Trophoblast cell (in vitro differentiated cells and primary cell): ENCODE measurements around the gene KCTD15.

Experiments
- DNase-seq, 2 donors: peaks; one replicate each; pipeline ENCODE4 v3.0.0-alpha.2; 2016
- H2AFZ ChIP-seq: 2 replicates; pipeline ENCODE4 v1.6.1; 2013; ENCODE audit warnings: low read length, moderate library complexity, mild to moderate bottlenecking; ENCODE audit not compliant: insufficient read depth, poor library complexity
- H2AK5ac ChIP-seq: 2 replicates; pipeline ENCODE4 v1.6.1; 2013; ENCODE audit warnings: mild to moderate bottlenecking, low read length
- H2BK120ac ChIP-seq: 2 replicates; pipeline ENCODE4 v1.6.1; 2013; ENCODE audit warnings: low read length, mild to moderate bottlenecking, moderate library complexity; ENCODE audit not compliant: insufficient read depth, poor library complexity
- H2BK12ac ChIP-seq: 2 replicates; pipeline ENCODE4 v1.6.1; 2013; ENCODE audit warnings: mild to moderate bottlenecking, low read length, moderate library complexity
- H2BK5ac ChIP-seq: 2 replicates; pipeline ENCODE4 v1.6.1; 2013; ENCODE audit warnings: low read length, low read depth, moderate library complexity, mild to moderate bottlenecking; ENCODE audit not compliant: poor library complexity
- H3K14ac ChIP-seq: 2 replicates; pipeline ENCODE4 v1.6.1; 2013; ENCODE audit warnings: mild to moderate bottlenecking, low read length
- H3K18ac ChIP-seq: 2 replicates; pipeline ENCODE4 v1.6.1; 2013; ENCODE audit warnings: mild to moderate bottlenecking, low read length
- H3K23ac ChIP-seq: 2 replicates; pipeline ENCODE4 v1.6.1; 2013; ENCODE audit warnings: low read length
- H3K27ac ChIP-seq: 2 replicates; pipeline ENCODE4 v1.5.1; 2013; ENCODE audit warnings: low read depth, mild to moderate bottlenecking, inconsistent platforms, low read length, moderate library complexity
- H3K27me3 ChIP-seq: 2 replicates; pipeline ENCODE4 v1.6.1; 2013; ENCODE audit warnings: inconsistent platforms, mild to moderate bottlenecking, low read length, moderate library complexity; ENCODE audit not compliant: insufficient read depth
- H3K36me3 ChIP-seq, 2 experiments: 1 replicate in 1 of 2; 2 replicates in 1 of 2; pipeline ENCODE4 v1.6.1; 2013; ENCODE audit warnings: low read length in 2 of 2, mild to moderate bottlenecking in 2 of 2, moderate library complexity in 1 of 2; ENCODE audit not compliant: insufficient read depth in 2 of 2, control insufficient read depth in 1 of 2
- H3K4ac ChIP-seq: 2 replicates; pipeline ENCODE4 v1.6.1; 2013; ENCODE audit warnings: low read depth, mild to moderate bottlenecking, low read length, moderate library complexity
- H3K4me1 ChIP-seq, 2 experiments: 1 replicate in 1 of 2; 2 replicates in 1 of 2; pipeline ENCODE4 v1.6.1; 2013; ENCODE audit warnings: low read length in 2 of 2, mild to moderate bottlenecking in 2 of 2, moderate library complexity in 1 of 2; ENCODE audit not compliant: insufficient read depth in 2 of 2, control insufficient read depth in 1 of 2
- H3K4me2 ChIP-seq: 2 replicates; pipeline ENCODE4 v1.6.1; 2013; ENCODE audit warnings: inconsistent platforms, mild to moderate bottlenecking, low read length, moderate library complexity
- H3K4me3 ChIP-seq: 2 replicates; pipeline ENCODE4 v1.5.1; 2013; ENCODE audit warnings: mild to moderate bottlenecking, low read depth, low read length, inconsistent platforms
- H3K79me1 ChIP-seq: one replicate; pipeline ENCODE4 v1.6.1; 2013; ENCODE audit warnings: low read length
- H3K79me2 ChIP-seq: 2 replicates; pipeline ENCODE4 v1.6.1; 2013; ENCODE audit warnings: low read length, mild to moderate bottlenecking; ENCODE audit not compliant: control insufficient read depth, insufficient read depth, poor library complexity
- H3K9ac ChIP-seq: 2 replicates; pipeline ENCODE4 v1.6.1; 2013; ENCODE audit warnings: mild to moderate bottlenecking, low read length
- H3K9me3 ChIP-seq: 2 replicates; pipeline ENCODE4 v1.6.1; 2013; ENCODE audit warnings: low read depth, mild to moderate bottlenecking, control low read depth, inconsistent platforms, low read length; ENCODE audit not compliant: insufficient read depth
- H4K12ac ChIP-seq: 2 replicates; pipeline ENCODE4 v1.6.1; 2013; ENCODE audit warnings: low read depth, mild to moderate bottlenecking, low read length, moderate library complexity
- H4K8ac ChIP-seq: 2 replicates; pipeline ENCODE4 v1.6.1; 2013; ENCODE audit warnings: low read depth, mild to moderate bottlenecking, low read length, moderate library complexity
- H4K91ac ChIP-seq: one replicate; pipeline ENCODE4 v1.6.1; 2013; ENCODE audit warnings: low read depth, mild to moderate bottlenecking, low read length, moderate library complexity
- WGBS: extraction: QIAGEN DNeasy Blood & Tissue Kit; methylation state at CpG from one replicate; pipeline ENCODE4 v1.1.7; 2013; ENCODE audit warnings: missing lambda C conversion rate; ENCODE audit not compliant: insufficient read length, insufficient coverage; ENCODE audit errors: extremely low coverage; 5-methylcytosine and 5-hydroxymethylcytosine counted together

The KCTD15 gene

DNA sequence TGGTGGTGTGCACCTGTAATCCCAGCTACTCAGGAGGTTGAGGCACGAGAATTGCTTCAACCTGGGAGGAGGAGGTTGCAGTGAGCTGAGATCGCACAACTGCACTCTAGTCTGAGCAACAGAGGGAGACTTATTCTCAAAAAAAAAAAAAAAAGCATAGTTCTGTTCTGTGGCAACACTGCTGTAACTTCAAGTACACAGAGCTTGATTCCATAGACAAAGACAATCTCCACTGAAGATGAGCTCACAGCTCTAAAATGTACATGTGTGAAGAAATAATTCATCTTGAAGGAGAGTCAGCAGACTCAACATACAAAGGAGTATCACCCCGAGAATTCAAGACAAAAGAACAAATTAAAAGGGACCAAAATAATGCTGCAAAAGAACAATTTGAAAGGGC lies 47.8 kb downstream of the KCTD15 start:
- H2BK5ac ChIP-seq = no peak overlapping the region
- H4K8ac ChIP-seq = no peak overlapping the region
- no peak overlapping the region for H3K4me3 ChIP-seq
- H2BK12ac ChIP-seq = no peak overlapping the region
- no peak overlapping the region for H3K4me2 ChIP-seq
- H4K91ac ChIP-seq = no peak overlapping the region
- H3K27ac ChIP-seq = no peak overlapping the region
- no peak overlapping the region for H2AK5ac ChIP-seq
- H2AFZ ChIP-seq = no peak overlapping the region
- H3K23ac ChIP-seq = no peak overlapping the region
- H3K9me3 ChIP-seq = no peaks in the 10 kb centered on the region
- no peak overlapping the region for H3K4ac ChIP-seq
- no peaks in the 10 kb centered on the region for H3K4me1 ChIP-seq
- no peaks in the 10 kb centered on the region for H3K79me1 ChIP-seq
- no peaks in the 10 kb centered on the region for H3K36me3 ChIP-seq
- no peak overlapping the region for H3K18ac ChIP-seq
- H3K27me3 ChIP-seq = no peaks in the 10 kb centered on the region
- WGBS = no CpG with 5 or more reads among the region's 3 CpGs
- H3K9ac ChIP-seq = no peak overlapping the region
- no peak overlapping the region for H4K12ac ChIP-seq
- H3K14ac ChIP-seq = no peak overlapping the region
- no peak overlapping the region for H2BK120ac ChIP-seq
- no peaks in the 10 kb centered on the region for H3K79me2 ChIP-seq
- DNase-seq = no peak

DNA sequence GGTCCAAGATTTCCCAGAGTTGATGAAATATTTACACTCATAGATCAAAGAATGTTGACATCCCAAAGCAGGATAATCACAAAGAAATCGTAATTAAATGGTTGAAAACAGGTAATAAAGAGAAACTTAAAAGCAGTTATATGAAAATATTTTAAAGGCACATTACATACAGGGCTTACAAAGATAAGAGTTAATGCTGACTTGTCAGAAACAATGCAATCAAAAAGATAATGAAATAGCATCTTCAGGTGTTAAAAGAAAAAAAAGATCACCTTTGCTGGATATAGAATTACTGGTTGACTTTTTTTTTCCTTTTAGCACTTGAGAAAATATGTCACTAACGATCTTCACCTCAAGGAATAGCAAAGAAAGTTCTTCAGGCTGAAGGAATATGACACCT lies 48.8 kb downstream of the KCTD15 start:
- no peak overlapping the region for H2AK5ac ChIP-seq
- H4K12ac ChIP-seq = no peak overlapping the region
- no peak for DNase-seq
- no peak overlapping the region for H3K18ac ChIP-seq
- no peaks in the 10 kb centered on the region for H3K79me2 ChIP-seq
- WGBS = no CpG with 5 or more reads among the region's 2 CpGs
- no peaks in the 10 kb centered on the region for H3K27me3 ChIP-seq
- no peak overlapping the region for H2BK12ac ChIP-seq
- H3K9ac ChIP-seq = no peak overlapping the region
- H3K4me3 ChIP-seq = no peak overlapping the region
- no peak overlapping the region for H3K23ac ChIP-seq
- no peak overlapping the region for H3K14ac ChIP-seq
- H3K4me2 ChIP-seq = no peak overlapping the region
- H2AFZ ChIP-seq = no peak overlapping the region
- no peak overlapping the region for H2BK5ac ChIP-seq
- H3K9me3 ChIP-seq = peaks cover 2% of the 10 kb centered on the region
- no peak overlapping the region for H2BK120ac ChIP-seq
- no peak overlapping the region for H3K4ac ChIP-seq
- no peak overlapping the region for H4K91ac ChIP-seq
- H4K8ac ChIP-seq = no peak overlapping the region
- no peak overlapping the region for H3K27ac ChIP-seq
- no peaks in the 10 kb centered on the region for H3K36me3 ChIP-seq
- no peaks in the 10 kb centered on the region for H3K79me1 ChIP-seq
- no peaks in the 10 kb centered on the region for H3K4me1 ChIP-seq

DNA sequence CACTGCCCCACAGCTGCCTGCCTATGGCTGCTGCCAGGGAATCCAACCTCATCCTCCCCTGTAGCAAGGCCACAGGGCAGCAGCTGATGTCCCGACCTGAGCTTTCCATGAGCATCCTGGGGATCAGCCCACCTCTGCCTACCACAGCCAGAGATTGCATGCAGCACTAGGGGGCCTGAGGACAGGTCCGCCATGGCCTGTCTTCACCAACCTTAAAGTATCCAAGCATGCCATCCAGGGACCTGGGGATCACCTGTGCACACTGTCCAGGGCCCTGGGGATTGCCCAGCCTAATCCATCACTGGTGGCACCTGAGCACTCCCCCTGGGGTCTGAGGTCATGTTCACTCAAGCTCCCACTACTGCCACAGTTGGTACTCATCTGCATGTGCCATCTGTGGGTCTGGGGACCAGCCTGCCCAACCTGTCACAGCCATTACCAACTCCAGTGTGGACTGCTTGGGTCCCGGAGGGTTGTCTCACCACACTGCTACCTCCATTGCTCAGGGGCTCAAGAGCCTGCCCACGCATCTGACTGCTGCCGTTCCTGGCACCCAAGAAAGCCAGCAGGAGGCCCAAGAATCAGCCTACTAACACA lies 53.0 kb downstream of the KCTD15 start:
- Histone ChIP-seq H3K79me1 (no peaks in the 10 kb centered on the region), H3K79me2 (no peaks in the 10 kb centered on the region), H3K9me3 (peaks cover 2% of the 10 kb centered on the region), H3K4me2 (no peak overlapping the region), H4K8ac (no peak overlapping the region), H2BK120ac (no peak overlapping the region), H3K4ac (no peak overlapping the region), H2BK12ac (no peak overlapping the region), H3K4me1 (no peaks in the 10 kb centered on the region), H2AFZ (no peak overlapping the region), H3K18ac (no peak overlapping the region), H2AK5ac (no peak overlapping the region), H3K9ac (no peak overlapping the region), H3K23ac (no peak overlapping the region), H3K27me3 (no peaks in the 10 kb centered on the region), H4K91ac (no peak overlapping the region), H3K36me3 (no peaks in the 10 kb centered on the region), H4K12ac (no peak overlapping the region), H2BK5ac (no peak overlapping the region), H3K14ac (no peak overlapping the region), H3K4me3 (peak overlapping the region; percentile 12), H3K27ac (no peak overlapping the region)
- no CpG with 5 or more reads among the region's 5 CpGs for WGBS
- DNase-seq = no peak

DNA sequence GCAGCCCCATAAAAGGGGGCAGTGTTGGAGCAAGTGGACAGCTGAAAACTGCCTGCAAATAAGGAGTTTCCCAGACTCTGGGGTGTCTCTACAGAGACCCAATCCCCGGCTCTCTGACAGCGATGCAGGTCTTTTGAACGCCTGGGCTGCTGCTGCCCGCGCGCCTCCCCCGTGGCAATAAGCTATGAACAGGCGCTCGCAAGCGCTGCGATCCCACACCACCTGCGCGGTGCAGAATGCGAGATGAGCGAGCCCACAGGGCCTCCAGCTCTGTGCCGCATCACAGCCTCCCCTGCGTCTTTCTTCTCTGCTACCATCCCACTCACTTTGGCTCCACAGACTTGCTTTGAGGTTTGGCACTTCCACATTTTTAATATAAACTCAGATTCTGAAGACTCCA lies 62.3 kb downstream of the KCTD15 start:
- no peak overlapping the region for H4K8ac ChIP-seq
- H3K27ac ChIP-seq = no peak overlapping the region
- no peak overlapping the region for H3K18ac ChIP-seq
- peak overlapping the region; percentile 35 for H3K9ac ChIP-seq
- H2BK5ac ChIP-seq = no peak overlapping the region
- DNase-seq = no peak
- no peaks in the 10 kb centered on the region for H3K9me3 ChIP-seq
- H2BK12ac ChIP-seq = no peak overlapping the region
- no peak overlapping the region for H4K91ac ChIP-seq
- H3K4me2 ChIP-seq = no peak overlapping the region
- H3K4me1 ChIP-seq = peaks cover 0 to 2% of the 10 kb centered on the region in 2 experiments
- no peaks in the 10 kb centered on the region for H3K27me3 ChIP-seq
- H3K36me3 ChIP-seq = no peaks in the 10 kb centered on the region
- no peaks in the 10 kb centered on the region for H3K79me2 ChIP-seq
- no peak overlapping the region for H3K4ac ChIP-seq
- H2AFZ ChIP-seq = no peak overlapping the region
- no peak overlapping the region for H3K23ac ChIP-seq
- no peak overlapping the region for H4K12ac ChIP-seq
- no peak overlapping the region for H3K14ac ChIP-seq
- no peaks in the 10 kb centered on the region for H3K79me1 ChIP-seq
- no peak overlapping the region for H2AK5ac ChIP-seq
- no peak overlapping the region for H2BK120ac ChIP-seq
- no CpG with 5 or more reads among the region's 17 CpGs for WGBS
- no peak overlapping the region for H3K4me3 ChIP-seq
